GM04504 (cell line): ENCODE measurements around the gene CLEC2B.
A peak's percentile ranks its signal among the peaks of the same experiment; 100 is the strongest.

Experiments used
- DNase-seq: peaks from one replicate; pipeline ENCODE4 v3.0.0-alpha.2; 2012; ENCODE audit warnings: low read depth

CLEC2B gene

DNA sequence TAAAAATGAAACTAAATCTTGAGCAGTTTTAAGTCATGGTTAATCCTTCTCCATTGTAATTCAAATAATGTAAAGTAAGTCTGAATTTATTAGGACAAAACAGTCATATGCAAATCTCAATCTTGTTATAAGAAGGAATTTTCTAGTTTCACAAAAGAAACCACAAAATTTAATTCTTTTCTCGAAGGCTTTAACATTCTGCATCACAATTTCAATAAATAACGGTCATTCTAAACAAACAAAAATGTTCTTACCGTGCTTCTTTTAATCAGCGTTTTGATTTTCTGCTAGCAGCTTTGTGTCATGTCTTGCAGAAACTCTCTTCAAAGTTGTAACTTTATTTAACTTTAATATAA, 225 bp downstream of the CLEC2B start:
- DNase-seq, result no peak

DNA sequence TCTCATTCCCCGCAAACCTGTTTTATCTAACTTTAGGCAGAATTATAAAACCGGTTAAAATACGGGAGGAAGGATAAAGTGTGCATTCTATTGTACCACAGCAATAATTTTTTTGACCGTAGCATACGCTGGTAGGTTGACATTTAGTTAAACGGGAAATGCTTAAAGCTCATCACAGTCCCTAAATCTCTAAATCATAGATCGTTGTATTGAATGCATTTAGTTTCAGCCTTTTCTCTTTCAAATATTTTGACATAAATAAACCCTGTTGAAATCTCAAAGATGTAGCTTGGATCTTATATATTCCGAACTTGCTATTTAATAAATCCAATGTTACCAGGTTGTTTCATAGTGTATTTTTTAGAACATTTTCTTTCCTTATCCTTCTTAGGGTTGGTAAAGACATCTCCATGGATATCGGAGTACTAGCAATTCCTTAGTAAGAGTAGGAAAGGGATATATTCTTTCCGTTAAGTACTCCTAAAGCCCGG, 798 bp downstream of the CLEC2B start:
- DNase-seq, result no peak

DNA sequence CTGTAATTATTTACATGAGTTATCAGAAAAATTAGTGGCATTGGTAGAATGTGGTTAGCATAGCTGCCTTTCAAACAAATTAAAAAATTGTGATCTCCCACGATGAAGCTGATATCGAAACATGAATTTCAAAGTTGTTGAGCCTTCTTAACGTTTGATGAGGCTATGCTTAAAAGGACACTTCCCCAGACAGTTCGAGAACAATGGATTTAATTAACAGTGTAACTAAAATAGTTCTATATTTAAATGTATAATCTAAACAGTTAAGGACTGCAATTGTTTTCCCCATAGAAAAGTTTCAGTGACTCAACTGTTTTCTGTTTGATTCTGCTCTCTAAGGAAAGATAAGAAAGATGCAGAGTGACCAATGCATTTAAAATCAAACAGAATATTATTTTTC, 1.6 kb downstream of the CLEC2B start:
- no peak for DNase-seq

DNA sequence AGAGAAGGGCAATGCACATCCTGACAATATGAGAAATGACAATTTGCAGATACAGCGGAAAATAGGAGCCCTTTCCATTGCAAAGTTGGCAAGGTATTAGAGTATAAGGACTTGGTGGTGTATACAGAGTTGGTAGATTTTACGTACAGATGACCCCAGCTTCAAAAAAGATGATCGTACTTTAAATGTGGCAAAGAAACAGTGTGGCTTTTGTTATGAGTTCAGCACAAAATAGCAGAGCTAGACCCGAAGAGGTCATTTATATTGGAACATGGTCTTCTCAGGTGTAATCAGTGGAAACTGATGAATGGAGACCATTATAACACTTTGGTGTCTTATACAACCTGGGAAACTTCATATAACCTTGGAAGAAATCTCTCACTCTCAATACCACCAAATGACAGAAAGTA, 2.3 kb downstream of the CLEC2B start:
- DNase-seq, result no peak

DNA sequence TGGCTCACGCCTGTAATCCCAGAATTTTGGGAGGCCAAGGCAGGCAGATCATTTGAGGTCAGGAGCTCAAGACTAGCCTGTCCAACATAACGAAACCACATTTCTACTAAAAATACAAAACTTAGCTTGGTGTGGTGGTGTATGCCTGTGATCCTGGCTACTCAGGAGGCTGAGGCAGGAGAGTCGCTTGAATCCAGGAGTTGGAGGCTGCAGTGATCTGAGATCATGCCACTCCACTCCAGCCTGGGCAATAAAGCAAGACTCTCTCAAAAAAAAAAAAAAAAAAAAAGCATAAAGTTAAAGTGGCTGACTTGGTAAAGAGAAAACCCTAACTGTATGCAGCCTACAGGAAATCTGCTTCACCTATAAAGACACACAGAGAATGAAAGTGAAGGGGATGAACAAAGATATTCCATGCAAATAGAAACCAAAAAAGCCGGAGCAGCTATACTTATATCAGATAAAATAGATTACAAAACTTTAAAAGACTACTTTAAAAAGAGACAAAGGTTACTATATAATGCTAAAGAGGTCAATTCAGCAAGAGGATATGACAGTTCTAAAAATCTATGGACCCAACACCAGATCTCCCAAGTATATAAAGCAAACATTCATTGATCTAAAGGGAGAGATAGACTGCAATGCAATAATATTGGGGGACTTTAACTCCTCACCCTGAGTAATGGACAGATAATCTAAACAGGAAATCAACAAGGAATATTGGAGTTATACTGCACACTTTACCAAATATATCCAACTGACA, 4.1 kb downstream of the CLEC2B start:
- DNase-seq, result no peak

DNA sequence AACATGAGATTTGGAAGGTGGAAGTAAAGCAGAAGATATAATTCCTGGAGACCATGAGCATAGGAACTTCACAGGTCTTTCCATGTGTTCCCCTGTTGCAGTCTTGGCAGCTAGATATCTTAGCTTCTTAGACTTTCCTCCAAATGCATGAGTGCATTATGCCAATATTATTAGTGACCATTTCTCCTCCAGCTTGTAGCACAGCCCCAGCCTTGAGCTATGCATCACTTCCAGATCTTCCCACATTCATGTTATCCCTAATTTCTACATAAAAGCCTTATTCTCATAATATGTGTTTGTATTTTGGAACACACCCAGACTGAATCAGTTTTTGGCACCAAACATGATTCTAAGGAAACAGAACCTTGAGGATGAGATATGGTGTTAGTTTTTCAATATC, 11.0 kb downstream of the CLEC2B start:
- no peak for DNase-seq

DNA sequence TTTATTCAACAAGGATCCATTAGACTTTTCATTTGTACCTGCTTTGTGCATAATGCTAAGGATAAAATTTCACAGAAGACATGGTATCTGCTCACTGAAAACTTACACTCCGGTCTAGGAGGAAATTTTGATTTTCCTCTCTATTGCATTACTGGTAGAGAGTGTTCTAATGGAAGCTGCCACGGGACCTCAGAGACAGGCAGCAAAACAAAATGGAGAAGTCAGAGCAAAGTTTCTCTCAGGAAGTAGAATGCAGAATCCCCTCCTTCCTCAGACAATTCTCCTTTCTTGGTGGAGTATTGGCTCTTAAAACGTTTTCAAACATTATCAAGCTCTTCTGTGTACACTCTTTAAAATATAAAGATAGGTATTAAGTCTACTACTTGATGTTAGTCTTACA, 12.3 kb downstream of the CLEC2B start:
- DNase-seq, result no peak

DNA sequence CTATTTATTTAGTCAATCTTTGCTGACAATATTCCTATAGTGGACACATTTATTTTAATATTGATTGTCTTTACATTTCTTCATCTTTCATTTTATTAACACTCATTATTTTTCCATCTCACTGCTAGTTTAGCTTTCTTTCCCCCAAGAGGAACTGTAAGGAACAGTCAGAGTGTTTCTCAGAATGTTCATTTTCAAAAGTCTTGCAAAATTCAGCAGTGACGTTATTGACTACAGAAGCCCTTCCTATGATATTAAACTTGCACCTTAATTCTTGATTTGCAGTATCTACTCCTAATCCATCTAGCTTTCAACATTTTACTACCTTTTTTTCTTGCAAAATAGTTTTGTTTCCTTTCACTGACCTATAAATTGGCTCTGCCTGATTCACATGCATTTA, 13.0 kb downstream of the CLEC2B start:
- no peak for DNase-seq

DNA sequence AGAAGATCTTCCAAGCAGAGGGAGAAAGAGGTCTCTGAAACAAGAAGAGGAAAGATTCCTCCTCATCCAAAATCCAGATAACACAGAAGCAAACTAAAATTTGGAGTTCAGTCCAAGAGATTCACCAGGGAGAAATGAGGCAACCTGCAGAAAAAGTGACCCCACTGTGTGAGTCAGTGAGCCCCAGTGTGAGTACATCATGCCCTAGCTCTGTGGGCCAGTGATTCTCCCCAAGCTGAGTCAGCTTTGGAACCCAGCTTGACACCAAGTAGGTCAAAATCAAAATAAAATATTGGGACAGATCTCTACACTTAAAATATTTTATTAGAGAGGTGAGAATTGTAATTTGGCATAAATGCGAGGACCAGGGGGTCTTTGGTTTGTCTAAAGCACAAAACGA, 17.2 kb downstream of the CLEC2B start:
- DNase-seq, result no peak

DNA sequence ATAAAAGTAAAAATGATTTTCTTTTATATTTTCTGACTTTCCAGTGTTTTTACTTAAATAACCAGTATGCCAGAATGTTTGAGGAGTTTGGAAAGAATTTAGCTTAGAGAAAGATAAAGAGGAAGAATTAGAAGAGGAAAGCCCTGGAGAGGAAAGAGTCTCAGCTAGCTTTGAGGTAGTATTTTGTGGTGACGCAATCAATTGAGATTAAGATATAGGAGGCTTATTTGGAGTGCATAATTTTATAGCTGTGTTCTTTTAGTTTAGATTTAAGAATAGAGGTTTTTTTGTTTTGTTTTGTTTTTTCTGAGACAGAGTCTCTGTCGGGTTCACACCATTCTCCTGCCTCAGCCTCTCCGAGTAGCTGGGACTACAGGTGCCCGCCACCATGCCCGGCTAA, 18.1 kb downstream of the CLEC2B start:
- no peak for DNase-seq

DNA sequence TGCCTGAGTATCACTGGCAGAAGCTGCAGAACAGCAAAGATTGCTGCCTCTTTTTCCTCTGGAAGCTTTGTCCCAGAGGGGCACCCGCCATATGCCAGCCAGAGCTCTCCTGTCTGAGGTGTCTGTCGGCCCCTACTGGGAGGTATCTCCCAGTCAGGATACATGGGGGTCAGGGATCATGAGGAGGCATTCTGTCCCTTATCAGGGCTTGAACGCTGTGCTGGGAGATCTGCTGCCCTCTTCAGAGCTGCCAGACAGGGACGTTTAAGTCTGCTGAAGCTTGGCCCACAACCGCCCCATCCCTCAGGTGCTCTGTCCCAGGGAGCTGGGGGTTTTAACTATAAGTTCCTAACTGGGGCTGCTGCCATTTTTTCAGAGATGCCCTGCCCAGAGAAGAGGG, 20.3 kb downstream of the CLEC2B start:
- DNase-seq, result no peak

DNA sequence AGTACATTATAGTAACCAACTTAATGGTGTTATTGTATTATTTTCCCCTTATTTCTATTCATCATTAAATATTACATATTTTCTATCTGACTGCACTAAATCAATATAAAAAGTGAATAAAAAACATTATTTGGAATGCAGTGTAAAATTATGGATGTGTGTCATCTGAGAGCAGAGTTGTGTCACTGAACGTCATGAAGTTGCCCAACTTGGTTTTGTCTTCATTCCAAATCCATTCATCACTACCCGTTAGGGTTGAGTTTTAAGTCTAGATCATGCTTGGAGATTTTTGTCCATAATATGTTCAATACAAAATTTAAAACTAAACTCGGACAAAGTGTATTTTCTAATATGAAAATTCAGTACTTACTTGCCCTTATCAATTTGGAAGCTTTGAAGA, 25.7 kb downstream of the CLEC2B start:
- no peak for DNase-seq

DNA sequence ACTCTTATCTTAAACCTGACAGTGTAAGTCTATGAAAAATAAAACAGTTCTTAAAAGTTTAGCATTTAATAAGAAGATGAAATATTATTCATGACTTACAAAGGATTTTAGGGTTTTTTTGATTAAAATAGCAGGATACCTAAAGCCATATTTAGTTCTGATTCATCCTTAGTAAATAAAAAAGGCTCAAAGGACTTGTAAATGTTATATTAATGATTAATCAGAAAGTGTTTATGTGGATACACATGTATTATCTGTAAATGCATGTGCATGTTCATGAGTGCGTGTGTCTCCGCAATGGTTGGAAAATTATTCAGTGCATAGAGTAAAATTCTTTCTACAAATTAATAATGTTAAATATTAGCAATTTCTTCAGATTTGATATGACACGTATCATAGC, 37.4 kb downstream of the CLEC2B start:
- DNase-seq, result no peak

DNA sequence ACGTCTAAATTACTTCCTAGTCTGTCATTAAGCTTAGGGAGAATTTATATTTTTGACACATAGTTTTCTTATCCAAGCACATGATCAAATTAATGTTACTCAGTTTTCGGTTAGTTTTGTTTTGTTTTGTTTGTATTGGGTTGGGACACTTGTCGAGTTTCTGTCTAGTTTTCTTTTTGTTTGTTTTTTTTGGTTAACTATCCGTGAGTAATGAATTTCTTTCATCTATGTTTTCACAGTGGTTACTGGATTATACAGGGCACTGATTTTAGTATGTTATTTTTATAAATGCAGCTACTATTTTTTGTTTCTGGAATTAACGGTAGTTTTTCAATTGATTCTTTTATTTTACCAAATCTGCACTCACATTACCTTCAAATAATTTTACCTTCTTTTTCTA, 39.2 kb downstream of the CLEC2B start:
- DNase-seq, result no peak

DNA sequence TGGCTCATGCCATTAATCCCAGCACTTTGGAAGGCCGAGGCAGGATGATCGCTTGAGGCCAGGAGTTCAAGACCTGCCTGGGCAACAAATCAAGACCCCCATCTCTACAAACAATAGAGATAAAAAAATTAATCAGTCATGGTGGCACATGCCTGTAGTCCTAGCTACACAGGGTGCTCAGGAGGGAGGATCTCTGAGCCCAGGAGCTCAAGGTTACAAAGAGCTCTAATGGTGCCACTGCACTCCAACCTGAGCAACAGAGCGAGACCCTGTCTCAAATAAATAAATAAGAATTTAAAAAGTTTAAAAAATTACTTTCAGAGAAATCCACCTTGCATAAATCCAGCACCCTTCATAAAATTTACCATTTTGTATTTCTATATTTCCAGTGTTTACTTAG, 39.7 kb downstream of the CLEC2B start:
- no peak for DNase-seq

DNA sequence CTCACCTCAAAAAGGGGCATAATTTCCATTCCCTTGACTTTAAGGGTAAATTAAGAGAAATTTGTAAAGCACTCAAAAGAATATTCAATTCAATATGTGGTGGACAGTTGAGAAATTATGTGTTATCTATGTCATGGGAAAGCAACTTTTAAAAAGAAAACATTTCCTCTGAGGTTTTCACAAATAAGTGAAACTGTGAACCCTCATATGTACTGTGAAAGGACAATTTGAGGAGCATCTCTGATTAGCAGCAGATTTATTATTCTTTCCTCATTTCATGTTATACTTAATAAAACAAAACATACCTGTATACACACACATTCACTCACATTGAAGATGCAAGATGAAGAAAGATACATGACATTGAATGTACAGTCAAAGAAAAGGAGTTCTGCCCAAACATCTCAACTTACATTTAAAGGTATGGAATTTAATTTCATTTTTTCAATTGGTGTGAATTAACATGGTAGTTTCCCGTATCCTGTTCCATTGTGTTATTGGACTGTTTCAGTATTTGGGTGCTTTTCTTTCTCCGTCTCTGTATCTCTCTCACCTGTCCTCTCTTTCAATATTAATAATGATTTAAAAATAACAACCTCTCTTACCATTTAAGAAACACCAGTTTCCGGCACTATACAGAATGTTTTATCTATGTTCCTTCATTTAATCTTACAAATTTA, 41.8 kb downstream of the CLEC2B start, which contains the start of gene KLRF1:
Gene KLRF1, plus strand, starts transcription at position 273 of the 680 bp plus-strand sequence. Its CDS starts 64 bp downstream, at position 337.
- DNase-seq, result no peak

DNA sequence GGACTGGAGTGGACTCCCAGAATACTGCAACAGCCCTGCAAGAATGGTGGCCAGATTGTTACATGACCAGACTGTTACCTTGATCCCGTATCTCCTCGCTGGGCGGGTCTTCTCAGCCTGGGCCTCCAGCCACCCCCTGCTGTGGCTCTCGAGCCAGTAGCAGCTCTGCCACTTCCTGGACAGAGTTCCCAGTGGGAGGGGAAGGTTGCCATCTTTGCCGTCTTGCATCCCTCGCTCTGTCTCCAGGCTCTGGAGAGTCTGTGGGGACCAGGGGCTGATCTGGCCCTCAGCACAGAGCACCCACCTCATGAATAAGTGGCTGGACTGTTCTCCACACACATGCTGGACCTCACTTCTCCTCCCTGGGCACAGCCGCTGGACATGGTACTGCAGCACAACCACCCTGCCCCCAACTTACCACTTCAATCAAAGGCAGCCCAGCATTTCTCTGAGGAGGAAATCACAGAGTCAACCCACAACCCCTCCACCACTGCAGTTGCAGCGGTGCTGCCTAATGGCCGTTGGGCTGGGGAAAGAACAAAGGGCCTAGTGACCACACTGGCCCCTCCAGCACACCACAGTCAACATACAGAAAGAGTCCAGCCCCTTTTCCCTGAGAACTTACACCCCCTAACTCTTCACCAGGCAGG, 48.7 kb downstream of the CLEC2B start:
- no peak for DNase-seq

DNA sequence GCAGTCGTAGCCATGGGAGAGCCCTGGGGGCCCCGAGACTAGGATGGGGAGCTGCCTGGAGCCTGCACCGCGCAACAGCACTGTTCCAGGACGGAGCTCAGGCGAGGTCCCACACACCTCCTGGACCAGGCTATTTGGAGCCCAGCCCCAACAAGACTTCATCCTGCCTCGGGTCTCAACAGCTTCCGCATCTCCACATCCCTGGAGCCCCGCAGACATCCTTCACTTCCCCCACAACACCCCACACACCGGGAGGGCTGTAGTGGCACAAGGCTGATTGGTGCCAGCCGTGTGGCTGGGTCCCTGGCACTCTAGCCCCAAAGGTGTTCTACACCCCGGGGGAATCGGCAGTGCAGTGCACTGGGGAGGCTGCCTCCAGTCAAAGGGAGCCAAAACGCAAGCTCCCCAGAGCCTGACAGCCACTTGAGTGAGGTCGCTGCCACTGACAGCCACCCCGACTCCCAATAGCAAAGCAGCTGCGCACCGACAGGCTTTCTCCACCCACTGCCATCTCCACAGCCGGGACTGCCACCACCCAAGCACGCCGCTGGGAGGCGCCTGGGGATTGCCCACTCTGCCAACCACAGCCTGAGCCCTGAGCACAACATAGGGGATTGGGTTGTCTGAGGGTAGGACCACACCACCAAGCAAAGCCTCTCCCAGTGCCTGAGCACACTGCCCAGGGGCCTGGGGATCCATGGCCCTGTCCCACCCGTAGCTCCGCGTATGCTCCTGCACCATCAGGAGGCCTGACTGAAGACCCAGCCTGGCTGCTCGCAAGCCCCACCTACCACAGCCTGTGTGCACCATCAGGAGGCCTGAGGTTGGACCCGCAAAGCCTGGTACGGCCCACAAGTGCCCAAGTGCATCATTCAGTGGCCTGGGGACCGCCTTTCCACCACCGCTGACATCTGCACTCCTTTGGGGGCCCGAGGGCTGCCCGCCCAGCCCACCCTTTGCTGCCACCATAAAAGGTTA, 55.0 kb downstream of the CLEC2B start:
- DNase-seq, result peak; percentile 2

DNA sequence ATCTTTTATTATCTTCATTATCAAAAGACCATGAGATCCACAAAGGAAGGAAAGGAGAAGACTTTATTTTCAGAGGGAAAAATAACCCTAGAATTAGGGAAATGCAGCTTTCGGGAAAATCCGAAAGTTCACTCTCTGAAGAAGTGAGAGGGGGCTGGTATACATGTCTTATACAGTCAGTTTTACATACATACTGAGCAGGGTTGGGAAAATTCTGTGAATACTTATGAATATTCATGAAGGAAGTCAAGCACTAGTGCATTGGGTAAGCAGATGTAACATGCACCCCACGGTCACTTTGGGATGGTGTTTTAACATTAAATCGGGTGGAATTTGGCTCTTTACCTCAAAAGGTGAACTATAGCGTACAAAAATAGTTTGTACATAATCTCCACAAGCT, 57.5 kb downstream of the CLEC2B start:
- DNase-seq, result no peak

DNA sequence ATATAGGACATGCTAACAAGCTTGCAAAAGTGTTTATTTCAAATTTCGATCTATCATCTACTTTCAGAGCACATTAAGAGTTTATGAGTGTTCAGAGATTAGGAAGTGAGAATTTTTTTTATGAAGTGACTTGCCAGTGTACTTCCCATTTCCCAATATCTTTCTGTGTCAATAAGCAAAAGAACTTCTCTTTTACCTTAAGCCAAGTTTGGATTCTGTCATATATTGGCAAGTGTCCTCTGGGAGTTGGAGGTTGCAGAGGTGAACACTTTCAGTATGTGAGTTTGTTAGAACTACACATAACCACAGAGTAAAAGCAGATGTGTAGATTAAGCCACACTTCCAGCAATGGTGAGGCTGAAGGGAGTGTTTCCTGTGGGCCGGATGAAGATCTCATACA, 58.5 kb downstream of the CLEC2B start:
- DNase-seq, result no peak

DNA sequence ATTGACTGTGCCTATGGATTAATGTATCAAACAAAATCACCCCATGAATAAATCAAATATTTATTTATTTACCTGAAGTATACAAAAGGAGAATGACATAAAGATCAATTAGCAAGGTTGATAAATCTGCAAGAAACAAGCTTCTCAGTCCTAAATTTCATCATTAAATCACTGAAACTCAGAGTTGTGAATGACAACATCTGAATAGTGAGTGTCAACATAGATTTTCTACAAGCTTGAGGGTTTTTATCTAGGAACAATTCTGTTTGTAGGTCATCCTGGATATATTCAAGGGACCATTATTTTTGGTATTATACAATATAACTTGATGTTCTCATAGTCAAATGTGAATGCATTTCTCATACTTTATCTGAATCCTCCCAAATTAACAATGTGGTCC, 59.3 kb downstream of the CLEC2B start:
- no peak for DNase-seq

DNA sequence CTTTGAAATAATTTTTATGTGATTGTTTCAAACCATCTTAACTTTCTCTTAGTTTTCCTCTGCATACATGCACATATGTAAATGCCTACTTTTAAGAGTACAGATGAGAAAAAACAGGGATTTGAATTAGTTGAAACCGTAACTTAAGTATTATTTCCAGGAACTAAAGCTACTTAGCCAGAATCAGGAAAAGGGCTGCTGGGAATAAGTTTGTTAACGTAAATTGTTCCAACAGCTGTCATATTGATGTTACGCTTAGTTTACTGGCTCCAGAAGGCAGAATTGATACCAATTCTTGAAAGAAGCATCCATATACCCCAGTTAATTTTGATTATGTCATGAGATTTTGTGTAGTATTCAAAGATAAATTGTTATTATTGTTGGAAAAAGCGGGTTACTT, 59.8 kb downstream of the CLEC2B start:
- no peak for DNase-seq
